Mesenchymal stem cell (in vitro differentiated cells and primary cell): ENCODE measurements around the gene SMAD3.

Experiments
- DNase-seq: peaks from one replicate; pipeline ENCODE4 v3.0.0-alpha.2; 2013
- H2AFZ ChIP-seq: one replicate; pipeline ENCODE4 v1.6.1; 2013; ENCODE audit warnings: low read depth, mild to moderate bottlenecking, control low read depth, inconsistent platforms, low read length, moderate library complexity
- H2AK5ac ChIP-seq: 2 replicates; pipeline ENCODE4 v1.6.1; 2013; ENCODE audit warnings: low read length, moderate library complexity, mild to moderate bottlenecking, inconsistent platforms; ENCODE audit not compliant: severe bottlenecking
- H2BK120ac ChIP-seq: one replicate; pipeline ENCODE4 v1.6.1; 2013; ENCODE audit warnings: low read depth, mild to moderate bottlenecking, inconsistent platforms, low read length, moderate library complexity
- H2BK12ac ChIP-seq, 2 experiments: one replicate each; pipeline ENCODE4 v1.6.1; 2013; ENCODE audit warnings: inconsistent platforms in 2 of 2, low read length in 2 of 2, mild to moderate bottlenecking in 2 of 2, moderate library complexity in 2 of 2, control low read depth in 1 of 2
- H2BK15ac ChIP-seq: one replicate; pipeline ENCODE4 v1.6.1; 2013; ENCODE audit warnings: mild to moderate bottlenecking, low read depth, inconsistent platforms; ENCODE audit not compliant: poor library complexity, severe bottlenecking
- H2BK5ac ChIP-seq: 2 replicates; pipeline ENCODE4 v1.6.1; 2013; ENCODE audit warnings: low read depth, mild to moderate bottlenecking, low read length, control low read depth, inconsistent platforms; ENCODE audit not compliant: poor library complexity, severe bottlenecking
- H3K14ac ChIP-seq, 2 experiments: one replicate each; pipeline ENCODE4 v1.6.1; 2013; ENCODE audit warnings: inconsistent platforms in 2 of 2, low read length in 2 of 2, control low read depth in 1 of 2, mild to moderate bottlenecking in 1 of 2, moderate library complexity in 1 of 2
- H3K18ac ChIP-seq, 2 experiments: one replicate each; pipeline ENCODE4 v1.6.1; 2013; ENCODE audit warnings: inconsistent platforms in 2 of 2, low read length in 2 of 2, control low read depth in 1 of 2, low read depth in 1 of 2, mild to moderate bottlenecking in 1 of 2
- H3K23ac ChIP-seq, 2 experiments: one replicate each; pipeline ENCODE4 v1.6.1; 2013; ENCODE audit warnings: inconsistent platforms in 2 of 2, low read length in 2 of 2, mild to moderate bottlenecking in 2 of 2, moderate library complexity in 2 of 2, control low read depth in 1 of 2
- H3K27ac ChIP-seq: 2 replicates; pipeline ENCODE4 v1.5.1; 2013; ENCODE audit warnings: mild to moderate bottlenecking, moderate library complexity, low read length, control low read depth, inconsistent platforms; ENCODE audit not compliant: poor library complexity, severe bottlenecking
- H3K27me3 ChIP-seq, 2 experiments: 2 replicates each; pipeline versions ENCODE4 v1.6.1 to v1.7.0; 2013; ENCODE audit warnings: low read length in 2 of 2, mild to moderate bottlenecking in 2 of 2, moderate library complexity in 2 of 2, control low read depth in 1 of 2, inconsistent platforms in 1 of 2; ENCODE audit not compliant: control insufficient read depth in 1 of 2, insufficient read depth in 1 of 2
- H3K36me3 ChIP-seq, 2 experiments: 2 replicates each; pipeline versions ENCODE4 v1.6.1 to v1.7.0; 2013; ENCODE audit warnings: low read length in 2 of 2, control low read depth in 1 of 2, inconsistent platforms in 1 of 2, low read depth in 1 of 2, mild to moderate bottlenecking in 1 of 2; ENCODE audit not compliant: insufficient read depth in 2 of 2, control insufficient read depth in 1 of 2
- H3K4ac ChIP-seq, 2 experiments: one replicate each; pipeline ENCODE4 v1.6.1; 2013; ENCODE audit warnings: inconsistent platforms in 2 of 2, low read length in 2 of 2, mild to moderate bottlenecking in 2 of 2, moderate library complexity in 2 of 2, control low read depth in 1 of 2, low read depth in 1 of 2
- H3K4me1 ChIP-seq: 2 replicates; pipeline ENCODE4 v1.6.1; 2013; ENCODE audit warnings: low read depth, low read length, control low read depth; ENCODE audit not compliant: control insufficient read depth, insufficient read depth
- H3K4me2 ChIP-seq: 2 replicates; pipeline ENCODE4 v1.6.1; 2013; ENCODE audit warnings: low read length, mild to moderate bottlenecking, inconsistent platforms; ENCODE audit not compliant: poor library complexity, severe bottlenecking
- H3K4me3 ChIP-seq, 2 experiments: 2 replicates each; pipeline versions ENCODE4 v1.5.1 to v1.7.0; 2013; ENCODE audit warnings: low read length in 2 of 2, mild to moderate bottlenecking in 2 of 2, control low read depth in 1 of 2, low read depth in 1 of 2; ENCODE audit not compliant: insufficient read depth in 1 of 2
- H3K79me1 ChIP-seq: replicated peaks from 2 replicates; pipeline ENCODE4 v1.6.1; 2013; ENCODE audit warnings: mild to moderate bottlenecking, control low read depth, low read length, inconsistent platforms; ENCODE audit not compliant: poor library complexity, severe bottlenecking
- H3K9ac ChIP-seq: 2 replicates; pipeline ENCODE4 v1.7.0; 2013; ENCODE audit warnings: mild to moderate bottlenecking, low read length, moderate library complexity
- H3K9me3 ChIP-seq: 2 replicates; pipeline ENCODE4 v1.7.0; 2013; ENCODE audit warnings: mild to moderate bottlenecking, low read length; ENCODE audit not compliant: control insufficient read depth
- H4K8ac ChIP-seq: one replicate; pipeline ENCODE4 v1.6.1; 2013; ENCODE audit warnings: inconsistent platforms, mild to moderate bottlenecking, low read length, moderate library complexity
- H4K91ac ChIP-seq: one replicate; pipeline ENCODE4 v1.6.1; 2013; ENCODE audit warnings: mild to moderate bottlenecking, low read length, inconsistent platforms
- WGBS: methylation state at CpG from one replicate; pipeline ENCODE4 v1.1.7; 2013; ENCODE audit warnings: mixed read lengths; 5-methylcytosine and 5-hydroxymethylcytosine counted together

SMAD3 gene

DNA sequence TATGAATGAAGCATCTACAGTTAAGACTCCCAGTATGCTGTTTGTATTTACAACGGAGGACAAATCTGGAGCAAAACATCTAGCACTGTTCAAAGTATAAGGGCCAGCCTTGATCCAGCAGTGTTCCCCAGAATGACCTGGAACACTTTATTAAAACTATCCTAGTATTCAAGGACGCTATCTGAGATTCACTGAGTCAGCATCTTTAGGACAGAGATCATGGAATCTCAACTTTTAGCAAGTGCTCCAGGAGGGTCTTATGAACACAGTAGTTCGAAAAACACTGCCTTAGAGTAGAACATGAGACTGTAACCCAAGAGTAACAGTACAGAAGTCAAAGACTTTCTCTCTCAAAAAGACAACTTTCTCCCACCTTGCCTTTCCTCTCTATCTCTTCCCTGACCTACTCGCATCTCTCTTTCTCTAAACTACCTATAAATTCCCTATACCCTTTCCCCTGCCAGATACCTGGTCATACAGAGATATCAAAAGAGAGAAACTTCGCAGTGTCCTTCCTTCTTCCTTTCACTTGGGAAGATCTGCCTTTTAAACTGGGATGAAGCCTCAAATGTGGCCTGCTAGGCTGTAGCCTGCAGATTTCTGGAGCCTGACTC is 145.3 kb downstream of the SMAD3 start:
- H2BK120ac ChIP-seq, result no peak overlapping the region
- H3K4me2 ChIP-seq, result no peak overlapping the region
- H2BK5ac ChIP-seq, result no peak overlapping the region
- H3K4ac ChIP-seq, result no peak overlapping the region
- no peak overlapping the region for H3K27ac ChIP-seq
- H3K9me3 ChIP-seq, result no peaks in the 10 kb centered on the region
- no peak overlapping the region for H2BK15ac ChIP-seq
- no peak for DNase-seq
- H2AFZ ChIP-seq, result no peak overlapping the region
- H4K8ac ChIP-seq, result no peak overlapping the region
- peaks cover 9% of the 10 kb centered on the region for H3K79me1 ChIP-seq
- no peaks in the 10 kb centered on the region for H3K27me3 ChIP-seq
- H3K9ac ChIP-seq, result no peak overlapping the region
- H2AK5ac ChIP-seq, result no peak overlapping the region
- H4K91ac ChIP-seq, result no peak overlapping the region
- no peak overlapping the region for H3K14ac ChIP-seq
- H3K23ac ChIP-seq, result no peak overlapping the region
- no peak overlapping the region for H2BK12ac ChIP-seq
- peaks cover 0 to 41% of the 10 kb centered on the region in 2 experiments for H3K36me3 ChIP-seq
- WGBS, result 97% methylated on average over 5 of the region's 5 CpGs
- no peak overlapping the region for H3K18ac ChIP-seq
- H3K4me3 ChIP-seq, result no peak overlapping the region
- no peaks in the 10 kb centered on the region for H3K4me1 ChIP-seq

DNA sequence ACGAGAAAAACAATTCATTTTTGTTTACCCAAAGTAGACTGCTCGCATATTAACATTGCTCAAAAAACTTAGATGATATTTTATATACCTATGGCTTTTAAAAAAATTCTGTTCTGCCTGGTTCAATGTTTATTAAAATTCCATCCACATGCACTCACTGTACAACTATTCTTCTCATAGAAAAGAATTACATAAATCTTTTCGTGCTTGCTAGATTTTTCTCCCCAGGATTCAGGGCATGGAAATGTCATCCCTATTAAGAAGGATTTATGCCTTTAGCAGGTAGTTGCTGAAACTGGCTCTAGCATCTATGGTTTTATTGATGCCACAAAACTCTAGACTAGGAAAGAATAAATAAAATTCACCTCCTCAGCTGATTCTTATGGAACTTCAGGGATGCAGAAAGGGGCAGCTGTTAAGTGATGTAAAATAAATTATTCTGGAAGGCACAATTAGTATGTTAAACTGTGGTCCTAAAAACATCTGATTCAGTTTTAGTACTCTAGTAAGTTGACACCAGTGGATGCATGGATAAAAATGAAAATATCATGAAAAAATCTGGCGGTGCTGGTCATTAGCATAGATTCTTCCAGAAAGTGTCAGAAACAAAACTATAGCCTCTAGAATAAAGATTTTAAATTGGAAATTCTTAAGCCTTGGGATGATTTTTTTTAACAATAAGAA is 147.4 kb downstream of the SMAD3 start:
- H3K27ac ChIP-seq, result no peak overlapping the region
- H2BK15ac ChIP-seq, result no peak overlapping the region
- H2BK5ac ChIP-seq, result no peak overlapping the region
- no peak overlapping the region for H3K4me2 ChIP-seq
- no peak overlapping the region for H3K18ac ChIP-seq
- H3K27me3 ChIP-seq, result no peaks in the 10 kb centered on the region
- H3K4ac ChIP-seq, result no peak overlapping the region
- H3K23ac ChIP-seq, result no peak overlapping the region
- WGBS, result 100% methylated on average over 3 of the region's 4 CpGs
- no peak overlapping the region for H4K91ac ChIP-seq
- H2BK12ac ChIP-seq, result no peak overlapping the region
- peaks cover 9% of the 10 kb centered on the region for H3K79me1 ChIP-seq
- H2AK5ac ChIP-seq, result no peak overlapping the region
- no peak overlapping the region for H2BK120ac ChIP-seq
- no peaks in the 10 kb centered on the region for H3K9me3 ChIP-seq
- DNase-seq, result no peak
- no peak overlapping the region for H3K4me3 ChIP-seq
- no peaks in the 10 kb centered on the region for H3K4me1 ChIP-seq
- no peak overlapping the region for H4K8ac ChIP-seq
- no peak overlapping the region for H2AFZ ChIP-seq
- H3K36me3 ChIP-seq, result peaks cover 0 to 24% of the 10 kb centered on the region in 2 experiments
- no peak overlapping the region for H3K9ac ChIP-seq
- H3K14ac ChIP-seq, result no peak overlapping the region

DNA sequence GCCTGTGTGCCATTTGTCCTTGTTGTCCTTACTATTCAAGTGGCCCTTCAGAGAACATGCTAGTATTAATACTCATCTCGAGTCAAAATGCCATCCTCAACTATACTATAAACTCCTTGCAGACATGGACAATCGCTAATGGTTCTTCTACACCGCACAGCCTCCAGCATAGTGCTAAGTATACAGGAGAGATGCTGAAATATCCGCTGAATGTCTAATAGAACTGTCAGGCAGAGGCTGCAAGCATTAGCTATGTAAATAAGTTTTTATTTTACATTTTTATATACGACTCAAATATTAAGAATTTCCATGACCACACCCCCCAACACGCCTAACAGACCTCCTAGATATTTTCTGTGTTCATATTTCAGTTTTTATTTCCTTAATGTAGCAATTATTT is 149.7 kb downstream of the SMAD3 start:
- Histone ChIP-seq H3K4me3 (no peak overlapping the region), H3K4me2 (no peak overlapping the region), H3K18ac (no peak overlapping the region), H3K27ac (no peak overlapping the region), H3K23ac (no peak overlapping the region), H3K14ac (no peak overlapping the region), H2BK15ac (no peak overlapping the region), H3K79me1 (peaks cover 14% of the 10 kb centered on the region), H3K9me3 (no peaks in the 10 kb centered on the region), H3K27me3 (no peaks in the 10 kb centered on the region), H2AFZ (no peak overlapping the region), H2BK12ac (no peak overlapping the region), H3K4me1 (no peaks in the 10 kb centered on the region), H3K36me3 (peaks cover 0 to 26% of the 10 kb centered on the region in 2 experiments), H2BK5ac (no peak overlapping the region), H3K4ac (no peak overlapping the region), H4K91ac (no peak overlapping the region), H2BK120ac (no peak overlapping the region), H4K8ac (no peak overlapping the region), H2AK5ac (no peak overlapping the region), H3K9ac (no peak overlapping the region)
- no peak for DNase-seq
- WGBS, result 98% methylated on average over 4 of the region's 6 CpGs

DNA sequence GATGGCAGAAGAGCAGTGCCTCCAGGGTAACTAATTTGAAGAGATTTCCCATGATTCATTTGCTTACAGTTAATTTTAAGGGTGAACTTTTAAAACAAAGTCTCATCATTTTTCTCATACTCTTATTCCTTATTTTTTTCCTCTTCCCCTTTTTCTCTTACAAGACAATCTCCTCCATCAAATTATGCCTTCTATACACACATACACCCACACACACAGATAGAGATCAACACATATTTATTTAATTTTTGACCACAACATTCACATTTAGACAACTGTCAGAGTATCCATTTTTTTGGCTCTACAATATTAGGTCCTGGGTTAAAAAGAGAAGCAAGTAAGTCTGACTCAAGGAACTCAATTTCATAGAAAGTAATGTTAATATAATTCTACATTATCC is 151.5 kb downstream of the SMAD3 start:
- Histone ChIP-seq H2BK15ac (no peak overlapping the region), H4K91ac (no peak overlapping the region), H2AFZ (no peak overlapping the region), H3K27me3 (no peaks in the 10 kb centered on the region), H3K79me1 (peaks cover 6% of the 10 kb centered on the region), H2BK5ac (no peak overlapping the region), H3K4me2 (no peak overlapping the region), H3K14ac (no peak overlapping the region), H2AK5ac (no peak overlapping the region), H3K4me3 (no peak overlapping the region), H3K9me3 (no peaks in the 10 kb centered on the region), H2BK120ac (no peak overlapping the region), H3K18ac (no peak overlapping the region), H2BK12ac (no peak overlapping the region), H3K36me3 (peaks cover 0 to 34% of the 10 kb centered on the region in 2 experiments), H4K8ac (no peak overlapping the region), H3K4me1 (no peaks in the 10 kb centered on the region), H3K23ac (no peak overlapping the region), H3K4ac (no peak overlapping the region), H3K27ac (no peak overlapping the region), H3K9ac (no peak overlapping the region)
- DNase-seq, result no peak
